GM18861 (cell line): ENCODE data around the gene JAKMIP2.

Experiments
- ATAC-seq: cut with Tn5 transposase; IDR thresholded peaks from one replicate; pipeline ENCODE4 v1.9.1; 2021; ENCODE audit not compliant: unreplicated experiment

The JAKMIP2 gene

DNA sequence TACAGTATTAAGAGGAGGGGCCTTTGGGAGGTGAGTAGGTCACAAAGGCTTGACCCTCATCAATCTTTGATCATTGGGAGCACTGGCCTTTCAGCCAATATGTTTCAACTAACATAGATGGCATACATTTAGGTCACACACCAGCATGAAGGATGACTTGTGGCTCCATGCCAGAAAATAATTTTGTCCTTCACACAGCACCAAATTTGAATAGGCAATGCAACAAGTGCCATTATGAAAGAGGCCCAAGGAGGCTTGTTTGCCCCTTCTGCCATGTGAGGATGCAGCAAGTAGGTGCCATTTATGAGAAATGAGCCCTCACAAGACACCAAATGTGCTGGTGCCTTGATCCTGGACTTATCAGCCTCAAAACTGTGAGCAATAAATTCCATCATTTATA, 81.1 kb downstream of the JAKMIP2 start:
- ATAC-seq = no peak

DNA sequence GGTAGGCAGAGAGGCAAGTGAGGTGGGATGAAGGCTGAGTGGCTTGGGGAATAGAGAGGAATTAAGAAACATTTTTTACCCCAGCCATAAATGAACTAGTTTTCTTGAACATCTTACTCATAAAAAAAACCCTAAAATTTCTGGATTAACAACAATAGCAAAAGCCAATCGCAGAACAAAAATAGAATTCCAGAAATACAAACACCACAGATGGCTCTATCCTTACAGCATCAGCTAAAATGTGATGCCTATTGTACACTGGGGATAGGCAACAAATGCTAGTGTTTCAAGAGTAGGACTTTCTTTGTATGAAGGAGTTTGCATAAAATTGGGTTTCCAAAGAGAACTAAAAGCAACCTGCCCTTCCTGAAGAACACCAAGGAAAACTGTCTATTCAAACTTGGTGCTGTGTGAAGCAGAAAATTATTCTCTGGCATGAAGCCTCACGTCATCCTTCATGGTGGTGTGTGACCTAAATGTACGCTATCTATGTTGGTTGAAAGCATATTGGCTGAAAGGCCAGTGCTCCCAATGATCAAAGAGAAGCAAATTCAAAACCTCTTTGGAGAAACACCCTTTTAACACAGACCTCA, 82.9 kb downstream of the JAKMIP2 start:
- ATAC-seq = no peak

DNA sequence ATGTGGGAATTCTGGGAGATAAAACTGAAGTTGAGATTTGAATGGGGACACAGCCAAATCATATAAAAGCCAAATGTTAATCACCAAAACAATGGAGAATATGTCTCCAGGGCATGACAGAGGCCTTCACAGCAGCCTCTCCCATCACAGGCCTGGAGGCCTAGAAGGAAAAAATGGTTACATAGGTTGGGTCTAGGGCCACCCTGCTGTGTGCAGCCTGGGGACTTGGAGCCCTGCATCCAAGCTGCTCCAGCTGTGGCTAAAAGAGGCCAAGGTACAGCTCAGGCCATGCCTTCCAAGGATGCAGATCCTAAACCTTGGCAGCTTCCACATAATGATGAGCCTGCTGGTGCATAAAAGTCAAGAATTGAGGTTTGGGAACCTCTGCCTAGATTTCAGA, 85.1 kb downstream of the JAKMIP2 start:
- no peak for ATAC-seq

DNA sequence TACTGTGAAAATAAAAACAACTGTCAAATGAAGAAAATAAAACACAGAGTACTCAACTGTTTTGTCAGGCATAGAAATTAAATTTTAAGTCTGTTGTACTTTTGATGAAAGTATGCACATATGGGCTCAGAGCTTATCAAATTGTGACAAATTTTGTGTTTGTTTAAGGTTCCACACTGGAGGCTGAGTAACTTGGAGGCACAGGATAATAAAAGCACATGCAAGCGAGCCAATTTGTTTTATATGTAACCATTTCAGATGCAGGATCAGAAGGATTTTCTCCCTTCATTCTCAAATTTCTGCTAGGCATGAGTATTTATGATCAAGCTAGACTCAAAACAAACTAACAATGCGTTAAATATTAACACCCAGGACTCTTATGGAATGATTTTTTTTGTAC, 87.8 kb downstream of the JAKMIP2 start:
- no peak for ATAC-seq

DNA sequence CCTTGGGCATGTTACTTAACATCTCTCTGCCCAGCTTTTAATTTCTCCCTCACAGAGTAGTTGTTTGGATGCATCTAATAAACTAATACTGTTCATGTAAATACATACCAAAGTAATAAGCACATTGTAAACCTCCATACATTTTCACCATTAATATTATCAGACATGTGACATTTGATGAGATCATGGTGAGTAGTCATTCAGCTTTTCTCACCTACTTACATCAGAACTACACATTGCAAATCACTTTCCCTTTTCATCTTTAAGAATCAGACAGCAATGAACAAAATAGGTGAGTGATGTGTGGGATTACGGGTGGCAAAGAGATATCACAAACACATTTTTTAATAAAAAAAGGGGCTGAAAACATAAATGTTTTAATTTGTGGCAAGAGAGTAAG, 89.3 kb downstream of the JAKMIP2 start:
- ATAC-seq = no peak

DNA sequence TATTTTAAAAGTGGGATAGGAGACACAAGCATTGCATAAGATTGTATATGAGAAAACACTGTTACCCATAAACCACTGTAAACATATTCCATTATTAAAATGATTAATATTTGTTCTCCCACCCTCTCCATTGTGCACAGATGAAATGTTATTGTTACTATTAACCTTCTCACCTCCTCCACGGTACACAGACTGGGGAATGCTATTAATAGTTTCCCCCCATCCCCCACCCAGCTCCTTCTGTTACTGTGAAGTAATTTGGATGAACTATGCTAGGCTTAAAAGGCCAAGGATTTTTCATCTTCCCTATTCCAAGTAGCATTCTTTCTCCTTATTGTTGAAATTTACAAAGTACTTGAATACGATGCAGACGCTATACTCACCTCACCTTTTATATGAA, 91.4 kb downstream of the JAKMIP2 start:
- no peak for ATAC-seq

DNA sequence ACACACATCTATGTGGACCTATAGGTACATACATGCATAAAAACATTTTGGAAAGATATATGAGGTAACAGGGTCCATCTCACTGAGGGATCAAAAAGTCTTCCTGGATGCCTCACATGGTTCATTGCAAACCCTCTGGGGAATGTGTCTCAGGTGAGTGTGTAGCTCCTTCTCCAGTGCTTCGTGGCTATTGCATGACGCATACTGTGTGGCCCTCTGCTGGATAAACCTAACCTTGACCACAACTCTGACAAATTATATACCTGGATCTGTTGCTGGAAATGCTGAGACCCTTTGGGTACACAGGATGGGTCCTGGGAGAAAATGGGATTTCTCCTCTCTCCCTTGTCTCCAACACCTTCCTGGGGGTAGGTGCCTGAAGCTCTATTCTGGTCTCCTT, 91.9 kb downstream of the JAKMIP2 start:
- ATAC-seq = no peak

DNA sequence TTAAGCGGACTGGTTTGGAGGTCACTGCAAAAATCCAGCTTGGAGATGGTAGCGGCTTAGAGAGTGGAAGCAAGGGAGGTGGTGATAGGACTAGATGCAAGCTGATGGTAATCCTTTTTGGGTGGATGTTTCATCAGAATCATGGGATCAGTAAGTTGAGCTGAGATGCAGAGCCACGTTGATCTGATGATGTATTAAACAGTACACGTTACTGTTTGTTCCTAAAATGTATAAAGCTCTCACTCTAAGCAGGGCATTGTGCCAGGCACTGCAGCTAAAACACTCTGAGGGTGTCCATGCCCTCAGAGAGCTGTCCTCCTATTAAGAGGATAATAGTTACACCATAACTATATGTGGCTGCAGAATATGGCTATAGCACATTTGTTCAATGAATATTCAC, 93.1 kb downstream of the JAKMIP2 start:
- no peak for ATAC-seq

DNA sequence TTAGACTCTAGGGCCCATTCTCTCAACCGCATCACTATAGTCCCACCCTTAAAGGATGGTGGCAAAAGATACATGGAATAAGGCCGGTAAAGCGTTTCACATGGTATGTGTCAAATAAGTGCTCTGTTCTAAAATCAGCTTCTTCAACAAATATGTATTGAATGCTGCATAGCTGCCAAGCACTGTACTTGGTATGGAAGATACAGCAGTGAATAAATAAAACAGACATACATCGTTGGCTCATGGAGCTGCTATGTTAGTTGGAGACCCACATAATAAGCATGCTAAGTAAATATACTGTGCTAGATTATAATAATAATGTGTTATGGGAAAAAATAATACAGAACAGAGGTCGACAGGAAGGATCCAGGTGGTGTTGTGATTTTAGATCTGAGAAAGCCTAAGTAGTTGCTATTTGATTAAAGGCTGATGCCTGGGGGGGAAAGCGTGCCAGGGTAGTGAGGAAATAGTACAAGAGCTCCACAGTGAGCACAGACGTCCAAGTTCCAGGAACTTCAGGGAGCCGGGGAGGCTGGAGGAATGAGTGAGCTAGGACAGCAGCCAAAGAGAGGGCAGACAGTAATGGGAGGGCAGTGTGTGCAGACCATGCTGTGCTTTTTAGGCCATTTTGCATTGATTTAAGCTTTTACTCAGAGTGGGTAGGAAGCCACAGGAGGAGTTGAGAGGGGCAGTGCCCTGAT, 93.7 kb downstream of the JAKMIP2 start:
- no peak for ATAC-seq

DNA sequence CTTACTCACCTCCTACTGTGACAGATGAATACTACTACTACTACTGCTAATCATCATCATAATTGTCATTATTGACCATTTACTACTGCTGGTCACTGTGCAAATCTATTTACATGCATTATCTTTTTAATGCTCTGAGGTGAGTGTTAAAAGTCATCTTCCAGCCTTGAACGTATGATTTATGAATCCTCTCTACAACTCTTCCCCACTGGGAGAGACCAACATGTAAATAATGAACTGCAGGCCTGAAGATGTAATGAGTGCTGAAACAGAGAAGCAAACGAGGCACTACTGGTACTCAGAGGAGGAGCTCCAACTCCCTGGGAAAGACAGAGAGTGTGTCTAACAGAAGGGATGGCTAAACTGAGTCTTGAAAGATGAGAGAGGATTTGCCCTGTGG, 95.4 kb downstream of the JAKMIP2 start:
- ATAC-seq = no peak

DNA sequence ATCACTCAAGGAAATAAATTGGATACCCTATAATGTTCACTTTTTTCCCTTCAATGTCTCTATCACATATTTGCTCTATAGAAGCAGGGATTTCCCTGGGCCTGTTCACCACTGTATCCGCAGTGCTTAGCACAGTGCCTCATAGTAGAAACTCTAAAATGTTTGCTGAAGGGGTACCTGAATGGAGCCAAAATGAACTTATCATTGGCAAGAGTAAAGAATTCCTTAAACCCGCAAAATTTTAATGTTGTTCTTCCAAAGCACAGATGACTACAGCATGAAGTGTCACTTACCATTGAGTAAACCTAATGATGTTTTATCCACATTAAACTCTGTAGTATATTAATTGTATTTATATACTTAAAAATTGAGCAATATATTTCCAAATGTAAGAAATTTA, 96.1 kb downstream of the JAKMIP2 start:
- ATAC-seq = no peak

DNA sequence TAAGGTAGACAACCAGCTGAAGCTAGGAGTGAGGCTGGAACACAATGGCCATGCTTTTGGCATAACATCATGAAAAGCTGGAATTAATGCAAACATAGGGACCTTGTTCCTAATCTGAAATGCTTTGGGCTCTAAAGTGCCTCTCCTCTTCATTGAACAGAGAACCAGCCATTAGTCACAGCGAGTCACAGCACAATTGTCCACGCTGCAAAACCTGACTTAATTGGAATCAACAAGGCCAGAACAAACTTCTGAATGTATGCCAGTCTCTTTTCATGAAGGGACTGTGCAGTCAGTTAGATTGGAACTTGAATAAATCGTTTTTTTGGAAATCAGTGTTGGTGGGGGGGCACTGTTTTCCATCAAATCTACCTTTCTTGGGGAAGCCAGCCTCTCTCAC, 96.5 kb downstream of the JAKMIP2 start:
- no peak for ATAC-seq

DNA sequence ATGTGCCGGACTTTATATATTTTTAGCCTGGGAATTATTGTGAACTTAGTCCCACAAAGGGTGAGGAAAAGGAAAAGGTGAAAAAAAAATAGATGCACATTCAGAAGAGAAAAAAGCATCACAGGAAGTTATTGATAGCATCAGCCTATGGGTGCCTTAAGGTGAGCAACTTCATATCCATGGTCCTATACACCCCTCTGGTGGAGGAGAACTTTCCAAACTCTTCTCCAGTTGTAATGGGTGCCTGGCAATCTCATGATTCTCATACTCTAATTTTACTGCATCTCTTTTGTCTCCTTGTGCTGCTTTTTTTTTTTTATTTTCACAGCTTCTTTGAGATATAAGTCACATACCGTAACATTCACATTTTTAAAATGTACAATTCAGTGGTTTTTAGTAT, 107.4 kb downstream of the JAKMIP2 start:
- ATAC-seq = no peak

DNA sequence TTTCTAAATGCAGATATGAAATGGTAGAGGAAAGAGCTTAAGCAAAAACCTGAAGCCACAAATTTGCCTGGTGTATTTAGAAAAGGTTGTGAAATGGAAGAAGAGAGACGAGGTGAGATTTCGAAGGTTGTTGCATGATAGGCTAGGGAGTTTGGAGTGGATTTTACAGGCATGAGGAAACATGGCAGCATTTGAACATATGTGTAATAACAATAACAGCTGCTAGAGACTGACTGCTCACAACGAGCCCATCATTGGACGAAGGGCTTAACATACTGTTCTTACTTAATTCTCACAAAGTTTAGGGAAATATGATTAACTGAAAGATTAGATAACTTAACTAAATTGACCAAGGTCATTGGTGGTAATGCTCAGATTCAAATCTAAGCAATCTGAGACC, 108.1 kb downstream of the JAKMIP2 start:
- no peak for ATAC-seq

DNA sequence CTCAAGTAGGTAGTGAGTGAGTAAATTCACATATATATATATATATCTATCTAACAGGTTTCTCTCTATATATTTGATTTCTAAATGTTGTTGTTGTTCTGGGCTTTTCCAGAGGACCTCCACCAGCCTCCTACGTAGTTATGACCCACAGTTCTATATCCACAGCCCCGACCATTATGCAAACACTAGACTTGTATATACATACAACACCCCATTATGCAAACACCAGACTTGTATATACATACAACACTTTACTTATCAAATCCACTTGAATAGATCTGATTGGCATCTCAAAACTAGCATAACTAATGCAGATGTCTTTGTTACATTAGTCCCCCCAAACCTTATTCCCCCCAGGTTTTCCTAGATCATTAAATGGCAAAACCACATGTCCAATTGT, 108.7 kb downstream of the JAKMIP2 start:
- ATAC-seq = no peak

DNA sequence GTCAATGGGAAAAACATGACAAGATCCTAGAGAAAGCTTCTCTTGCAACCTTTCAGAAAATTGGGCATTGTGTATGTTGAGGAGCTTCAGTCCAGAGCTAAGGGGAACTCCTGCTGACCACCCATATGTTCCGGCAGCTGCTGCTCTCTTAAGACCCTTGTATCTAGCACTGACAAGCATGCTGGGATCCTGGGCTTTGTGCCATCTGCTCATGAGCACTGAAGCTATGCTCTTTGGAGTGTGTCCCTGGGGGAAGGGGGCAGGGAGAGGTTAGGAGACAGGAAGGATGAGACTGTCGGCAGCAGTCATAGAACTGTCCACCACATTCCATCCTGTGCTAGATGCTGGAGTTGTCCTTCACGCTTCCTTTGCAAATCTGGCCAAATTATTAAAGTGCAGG, 109.3 kb downstream of the JAKMIP2 start:
- ATAC-seq = no peak

DNA sequence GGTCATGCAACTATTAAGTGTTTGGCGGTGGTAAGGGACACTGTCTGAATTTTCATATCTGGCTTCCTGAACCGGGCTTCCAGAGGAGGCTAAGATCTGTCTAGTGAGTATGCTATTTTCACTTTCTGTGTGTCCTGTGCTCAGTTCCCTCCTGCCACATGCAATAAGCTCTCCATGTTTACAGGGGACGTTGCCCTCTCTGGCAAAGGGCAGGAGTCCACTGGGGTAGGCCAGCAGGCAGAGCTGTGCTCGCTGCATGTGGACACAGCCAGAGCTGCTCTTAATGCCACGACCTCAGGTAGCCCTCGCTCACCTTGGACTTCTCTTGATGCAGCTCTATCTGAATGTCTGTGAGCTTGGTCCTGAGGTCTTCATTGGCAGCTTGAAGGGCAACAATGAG, 111.2 kb downstream of the JAKMIP2 start:
- ATAC-seq = no peak

DNA sequence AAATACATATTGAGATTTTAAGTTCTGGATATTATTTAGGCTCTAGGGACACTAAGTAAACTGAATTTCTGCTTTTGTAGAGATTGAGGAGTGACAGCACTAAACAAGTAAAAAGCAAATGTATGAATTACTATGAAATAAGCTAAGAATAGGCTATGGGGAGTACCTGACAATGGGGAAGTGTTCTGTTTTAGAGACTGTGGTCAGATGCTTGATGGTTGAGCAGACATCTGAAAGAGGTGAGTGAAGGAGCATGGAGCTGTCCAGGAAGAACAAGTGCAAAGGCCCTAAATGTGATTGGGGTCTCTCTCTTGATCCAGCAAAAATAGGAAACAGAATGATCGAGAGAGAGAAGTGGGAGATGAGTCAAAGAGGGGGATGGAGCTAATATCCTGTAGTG, 111.7 kb downstream of the JAKMIP2 start:
- no peak for ATAC-seq

DNA sequence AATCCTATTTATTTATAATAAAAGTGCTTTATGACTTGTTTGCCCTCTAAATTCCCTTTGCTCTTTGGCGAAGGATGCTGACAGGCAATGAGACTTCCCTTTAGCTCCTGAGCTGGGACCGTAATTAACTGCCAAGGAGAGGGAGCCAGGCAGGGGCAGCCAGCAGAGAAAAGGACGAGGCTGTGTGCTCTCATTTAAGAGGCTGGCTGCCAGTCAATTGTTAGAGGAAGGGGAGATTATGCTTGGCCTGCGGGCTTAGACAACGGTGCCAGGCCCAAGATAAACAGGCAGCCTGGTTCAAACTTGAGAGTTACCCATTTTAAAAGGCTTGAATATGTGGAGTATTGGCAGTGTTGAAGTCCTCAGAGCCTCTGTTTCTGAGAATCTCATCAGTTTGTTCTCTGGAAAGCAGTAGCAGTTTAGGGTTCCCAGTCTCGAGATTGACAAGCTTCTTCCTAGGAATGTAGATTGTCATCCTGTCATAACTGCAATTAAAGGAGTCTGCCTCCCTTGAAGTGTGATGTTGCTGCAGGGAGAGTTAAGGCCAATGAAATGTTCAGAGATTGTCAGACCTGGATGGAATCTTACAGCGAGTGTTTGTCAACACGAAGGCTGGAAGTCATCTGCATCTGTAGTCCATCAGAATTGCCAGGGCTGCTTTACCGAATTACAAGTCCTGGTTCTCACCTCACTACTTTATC, 113.2 kb downstream of the JAKMIP2 start:
- ATAC-seq = no peak

DNA sequence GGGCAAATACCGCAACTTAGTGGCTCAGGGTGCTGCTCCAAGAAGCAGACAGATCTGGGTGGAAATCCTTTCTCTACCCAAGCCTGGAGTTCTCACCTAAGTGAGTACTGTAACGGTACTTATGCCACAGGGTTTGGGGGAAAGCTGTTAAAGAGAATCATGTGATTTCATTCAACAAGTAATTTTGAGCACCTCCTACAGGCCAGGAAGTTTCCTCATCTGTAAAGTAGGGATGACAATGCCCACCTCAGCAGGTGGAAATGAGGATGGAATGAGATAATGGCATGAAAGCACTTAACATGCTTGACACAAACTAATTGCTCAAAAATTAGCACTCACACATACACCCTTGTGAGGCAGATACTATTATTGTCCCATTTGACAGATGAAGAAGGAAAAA, 114.1 kb downstream of the JAKMIP2 start:
- ATAC-seq = no peak

DNA sequence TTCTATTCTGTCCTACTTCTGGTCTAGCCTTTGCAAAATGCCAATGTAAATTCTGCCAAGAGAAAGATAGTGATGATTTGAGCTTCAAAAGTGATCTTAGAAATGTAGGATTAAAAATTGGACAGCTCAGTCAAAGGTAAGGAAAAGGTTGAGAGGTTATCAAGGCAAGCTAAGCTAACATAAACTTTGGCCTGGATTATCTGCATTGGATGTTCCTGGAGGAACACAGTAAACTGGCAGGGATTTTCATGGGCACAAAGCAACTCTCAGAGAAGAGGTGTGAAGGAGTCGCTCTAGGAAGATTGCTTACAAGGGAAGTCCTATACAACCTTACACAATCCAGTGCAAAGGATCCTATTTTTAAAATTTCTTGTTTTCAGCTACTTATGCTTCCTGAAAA, 115.2 kb downstream of the JAKMIP2 start:
- no peak for ATAC-seq

DNA sequence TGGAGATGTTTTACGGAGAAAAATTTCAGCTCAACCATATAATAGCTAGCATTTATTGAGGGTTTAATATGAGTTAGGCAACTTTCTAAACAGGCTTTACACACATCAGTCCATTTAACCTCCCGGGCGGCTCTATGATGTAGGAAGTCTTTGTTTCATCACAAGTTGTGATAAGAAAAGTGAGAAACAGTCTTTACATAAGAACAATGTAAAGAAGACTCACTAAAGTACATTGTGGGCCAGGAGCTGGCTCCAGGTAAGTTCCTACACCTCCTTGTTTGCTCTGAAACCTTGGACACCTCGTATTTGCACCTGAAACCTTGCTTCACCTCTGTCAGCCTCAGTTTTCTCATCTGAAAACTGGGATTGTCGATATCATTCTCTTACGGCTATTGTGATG, 116.1 kb downstream of the JAKMIP2 start:
- no peak for ATAC-seq

DNA sequence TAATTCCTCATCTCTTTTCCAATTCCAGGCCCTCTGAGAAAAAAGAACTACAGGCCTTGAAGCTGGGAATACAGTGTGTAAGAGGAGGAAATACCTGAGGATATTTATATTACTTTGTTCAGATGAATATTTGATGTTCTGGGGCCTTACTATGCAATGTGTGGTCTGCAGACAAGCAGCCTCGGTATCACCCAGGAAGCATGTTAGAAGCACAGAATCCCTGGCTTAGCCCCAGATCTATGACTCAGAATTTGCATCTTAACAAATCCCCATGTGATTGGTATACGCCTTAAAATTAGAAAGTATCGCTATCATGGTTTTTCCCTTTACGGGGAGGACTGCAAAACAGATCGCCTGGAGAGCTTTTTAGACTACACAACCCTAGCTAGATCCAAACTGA, 121.0 kb downstream of the JAKMIP2 start:
- no peak for ATAC-seq
